ENCODE measurements around the gene CLDN3. TPM values are rescaled to one million over a fixed set of nuclear protein-coding genes. Genes with fewer than 3 reads are reported as not detected.

The CLDN3 gene
- total RNA-seq, 2 experiments from 2014 or later: not detected

- Histone ChIP-seq H3K79me2 (ENCODE audit: insufficient read depth, low read depth, low read length) (peaks cover 4% of the 10 kb centered on the region; the same call in 1 of the 2 replicates), H3K36me3 (ENCODE audit: insufficient read depth, low read length) (peaks cover 20% of the 10 kb centered on the region), H3K4me2 (ENCODE audit: low read length) (no peak overlapping the region), H3K4me3 (ENCODE audit: low read depth, low read length, poor library complexity, severe bottlenecking) (no peak overlapping the region), H3K27ac (ENCODE audit: low read depth, low read length, poor library complexity, severe bottlenecking) (peak overlapping the region; percentile 44), H4K20me1 (ENCODE audit: insufficient read depth, low read length) (peaks cover 5% of the 10 kb centered on the region; the same call in 1 of the 2 replicates), H3K9me2 (ENCODE audit: insufficient read depth, low read length) (no peaks in the 10 kb centered on the region), H2AFZ (ENCODE audit: low read length) (no peak overlapping the region), H3K4me1 (ENCODE audit: insufficient read depth, low read length, poor library complexity, severe bottlenecking) (peaks cover 17% of the 10 kb centered on the region), H3K9me3 (ENCODE audit: low read length) (no peaks in the 10 kb centered on the region)
- no peak for TF ChIP-seq EZH2phosphoT487 (IDR thresholded peaks at IDR 0.05; ENCODE audit: borderline replicate concordance, low read depth, low read length)
- peak; percentile 91 for TF ChIP-seq CTCF (conservative IDR thresholded peaks at IDR 0.05; ENCODE audit: low read length)
- ChIA-PET POLR2A (interaction anchor here (0.6 kb wide), 1 partner anchor 70 kb away, joined by 5 read pairs; no protein-coding TSS in a partner anchor), CTCF (ENCODE audit: unreplicated experiment) (interaction anchor here (0.5 to 0.6 kb wide), 3 partner anchors 20 to 137 kb away, joined by 3 to 4 read pairs (median 3); no protein-coding TSS in a partner anchor)
- intact Hi-C loops (cut with micrococcal nuclease; ENCODE audit: unreplicated experiment): loop anchor here (2.0 to 10.0 kb wide), 5 partner anchors 68 to 210 kb away; partner anchors contain the start of genes BAZ1B, METTL27 and VPS37D
- DNase-seq (ENCODE audit: low spot score): peak; percentile 91
- BruUV-seq (replicated peaks): no TSS peak
Measured at GRCh38 chr7:73734619-73735527, 35.2 kb downstream of the CLDN3 start.

- Histone ChIP-seq H3K4me3 (ENCODE audit: low read depth, low read length, poor library complexity, severe bottlenecking) (no peak overlapping the region), H4K20me1 (ENCODE audit: insufficient read depth, low read length) (no peaks in the 10 kb centered on the region), H3K9me3 (ENCODE audit: low read length) (no peaks in the 10 kb centered on the region), H3K79me2 (ENCODE audit: insufficient read depth, low read depth, low read length) (no peaks in the 10 kb centered on the region), H3K36me3 (ENCODE audit: insufficient read depth, low read length) (peaks cover 19% of the 10 kb centered on the region), H3K4me1 (ENCODE audit: insufficient read depth, low read length, poor library complexity, severe bottlenecking) (peaks cover 18% of the 10 kb centered on the region), H2AFZ (ENCODE audit: low read length) (no peak overlapping the region), H3K9me2 (ENCODE audit: insufficient read depth, low read length) (no peaks in the 10 kb centered on the region), H3K27ac (ENCODE audit: low read depth, low read length, poor library complexity, severe bottlenecking) (no peak overlapping the region), H3K4me2 (ENCODE audit: low read length) (no peak overlapping the region)
- CTCF ChIA-PET (ENCODE audit: unreplicated experiment): no interaction called here
- POLR2A ChIA-PET: interaction anchor here (0.6 kb wide), 4 partner anchors 9 to 186 kb away, joined by 3 read pairs; no protein-coding TSS in a partner anchor
- BruUV-seq (replicated peaks): no TSS peak
- TF ChIP-seq EZH2phosphoT487 (IDR thresholded peaks at IDR 0.05; ENCODE audit: borderline replicate concordance, low read depth, low read length) (no peak), CTCF (conservative IDR thresholded peaks at IDR 0.05; ENCODE audit: low read length) (no peak)
- no peak for DNase-seq (ENCODE audit: low spot score)
- intact Hi-C loops (cut with micrococcal nuclease; ENCODE audit: unreplicated experiment): loop anchor here (5.0 to 10.0 kb wide), 2 partner anchors 65 to 208 kb away; partner anchors contain the start of genes BAZ1B and VPS37D
Measured at GRCh38 chr7:73732397-73732796, 37.7 kb downstream of the CLDN3 start.
